ENCODE results near the gene C1RL. TPM values are rescaled to one million over a fixed set of nuclear protein-coding genes. Genes with fewer than 3 reads are reported as not detected.
A peak's percentile ranks its signal among the peaks of the same experiment; 100 is the strongest.

C1RL gene
- total RNA-seq, 1 donor from 2014 or later, result 10.5 TPM

DNA sequence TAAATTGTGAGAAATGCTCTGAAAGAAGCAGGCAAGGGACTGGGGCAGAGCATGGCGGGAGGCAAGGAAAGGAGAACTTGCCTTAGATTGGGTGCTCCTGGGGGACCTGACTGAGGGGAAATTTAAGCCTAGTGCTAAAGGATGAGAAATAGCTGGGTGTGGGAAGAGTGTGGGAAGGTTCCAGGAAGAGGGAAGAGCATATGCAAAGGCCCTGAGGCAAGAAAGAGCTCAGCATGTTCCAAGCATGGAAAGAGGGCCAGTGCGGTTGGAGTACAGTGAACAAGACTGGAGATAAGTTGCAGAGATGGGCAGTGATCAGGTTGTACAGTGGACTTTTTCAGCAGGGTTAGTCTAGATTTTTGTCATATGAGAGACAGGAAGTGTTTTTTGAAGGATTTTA, 30.2 kb upstream of the C1RL start:
- no peak for DNase-seq (ENCODE audit: low spot score)
- intact Hi-C loops (cut with DNase I), result no loop called here

DNA sequence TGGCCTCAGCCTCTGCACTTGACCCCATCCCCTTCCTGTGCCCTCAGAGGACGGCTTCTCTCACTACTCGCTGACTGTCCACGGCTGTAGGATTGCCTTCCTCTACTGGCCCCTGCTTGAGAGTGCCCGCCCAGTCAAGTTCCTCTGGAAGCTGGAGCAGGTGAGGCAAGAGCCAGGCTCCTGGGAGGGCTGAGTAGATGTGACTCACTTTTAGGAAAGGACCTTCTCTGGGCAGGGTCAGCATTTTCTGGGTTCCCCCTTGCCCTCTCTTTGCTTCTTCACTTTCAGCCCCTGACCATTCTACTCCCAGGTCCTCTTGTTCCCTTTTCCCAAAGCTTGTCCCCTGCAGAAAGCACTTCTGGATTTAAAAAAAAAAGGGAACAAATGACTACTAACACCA, 28.9 kb upstream of the C1RL start:
- intact Hi-C loops (cut with DNase I), result no loop called here
- DNase-seq (ENCODE audit: low spot score), result no peak

DNA sequence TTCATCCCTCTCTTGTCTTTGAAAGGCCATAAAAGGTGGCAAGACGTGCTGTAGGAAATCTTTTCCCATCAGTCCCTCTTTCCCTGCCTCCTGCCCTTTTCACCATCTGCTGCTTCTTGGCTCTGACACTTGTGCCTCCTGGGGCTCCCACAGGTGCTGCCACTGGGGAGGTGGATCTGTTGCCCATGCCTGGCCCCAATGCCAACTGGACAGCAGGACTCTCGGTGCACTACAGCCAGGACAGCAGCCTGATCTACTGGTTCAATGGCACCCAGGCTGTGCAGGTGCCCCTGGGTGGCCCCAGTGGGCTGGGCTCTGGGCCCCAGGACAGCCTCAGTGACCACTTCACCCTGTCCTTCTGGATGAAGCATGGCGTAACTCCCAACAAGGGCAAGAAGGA, 27.7 kb upstream of the C1RL start:
- intact Hi-C loops (cut with DNase I), result no loop called here
- no peak for DNase-seq (ENCODE audit: low spot score)

DNA sequence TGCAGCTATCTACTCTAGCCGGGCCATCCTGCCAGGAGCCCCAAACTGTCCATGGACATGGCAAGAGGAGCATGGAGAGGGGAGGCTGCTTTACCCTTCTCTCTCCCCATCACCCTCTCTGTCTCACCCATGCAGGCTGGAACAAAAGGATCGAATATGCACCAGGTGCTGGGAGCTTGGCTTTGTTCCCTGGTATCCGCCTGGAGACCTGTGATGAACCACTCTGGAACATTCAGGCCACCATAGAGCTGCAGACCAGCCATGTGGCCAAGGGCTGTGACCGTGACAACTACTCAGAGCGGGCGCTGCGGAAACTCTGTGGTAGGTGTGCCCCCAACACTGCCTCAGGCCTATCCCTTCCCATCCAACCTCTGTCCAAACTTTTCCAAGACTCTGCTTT, 27.1 kb upstream of the C1RL start:
- intact Hi-C loops (cut with DNase I), result no loop called here
- DNase-seq (ENCODE audit: low spot score), result no peak

DNA sequence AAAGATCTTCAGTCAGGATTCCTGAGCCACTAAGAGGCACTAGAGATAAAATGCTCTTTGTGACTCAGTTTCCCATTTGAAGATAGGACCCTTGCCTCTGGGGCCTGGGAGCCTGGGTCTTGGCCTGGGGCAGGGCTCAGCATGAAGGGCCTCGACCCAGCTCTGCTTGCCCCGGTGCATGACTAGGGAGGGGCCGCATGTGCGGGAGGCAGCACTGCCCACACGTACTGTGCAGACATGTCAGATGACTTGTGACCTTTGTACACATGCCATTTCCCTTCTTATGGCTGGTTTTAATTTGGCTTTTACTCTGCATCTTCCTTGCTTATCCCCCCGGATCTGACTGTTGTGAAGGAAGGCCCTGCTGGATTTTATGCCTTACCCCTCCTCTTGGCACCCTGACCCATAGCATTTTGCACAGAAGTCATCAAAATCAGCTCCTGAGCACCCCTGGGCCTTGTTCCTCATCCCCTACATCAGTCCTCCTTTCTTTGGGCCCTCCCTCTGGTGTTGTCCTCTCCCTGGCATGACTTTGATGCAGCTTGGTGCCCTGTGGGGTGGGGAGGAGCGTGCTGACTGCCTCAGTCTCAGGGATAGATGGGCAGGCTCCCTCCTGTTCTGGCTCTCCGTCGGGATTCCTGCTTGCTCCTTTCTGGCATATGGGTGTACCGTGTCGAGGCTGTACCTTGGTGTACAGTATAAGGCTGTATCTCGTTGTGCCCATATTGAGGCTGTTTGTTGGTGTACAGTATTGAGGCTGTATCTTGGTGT, 25.6 kb upstream of the C1RL start:
- intact Hi-C loops (cut with DNase I), result no loop called here
- no peak for DNase-seq (ENCODE audit: low spot score)

DNA sequence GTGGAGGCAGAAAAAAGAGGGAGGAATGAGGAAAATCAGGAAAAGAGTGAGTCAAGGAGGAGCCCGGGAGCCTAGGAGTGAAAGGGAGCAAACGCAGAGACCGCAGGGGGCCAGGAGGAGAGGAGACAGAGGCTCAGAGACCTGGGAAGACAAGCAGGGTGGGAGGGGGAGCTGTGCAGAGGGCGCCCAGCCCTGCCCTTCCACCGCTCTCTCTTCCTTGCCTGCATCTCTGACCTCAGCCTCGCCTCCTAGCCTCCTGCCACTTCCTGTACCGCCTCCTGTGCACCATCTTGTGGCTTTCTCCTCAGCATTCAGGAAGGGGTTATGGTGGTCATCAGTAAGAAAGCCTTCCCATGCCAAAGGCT, 22.5 kb upstream of the C1RL start:
- intact Hi-C loops (cut with DNase I), result no loop called here
- no peak for DNase-seq (ENCODE audit: low spot score)

DNA sequence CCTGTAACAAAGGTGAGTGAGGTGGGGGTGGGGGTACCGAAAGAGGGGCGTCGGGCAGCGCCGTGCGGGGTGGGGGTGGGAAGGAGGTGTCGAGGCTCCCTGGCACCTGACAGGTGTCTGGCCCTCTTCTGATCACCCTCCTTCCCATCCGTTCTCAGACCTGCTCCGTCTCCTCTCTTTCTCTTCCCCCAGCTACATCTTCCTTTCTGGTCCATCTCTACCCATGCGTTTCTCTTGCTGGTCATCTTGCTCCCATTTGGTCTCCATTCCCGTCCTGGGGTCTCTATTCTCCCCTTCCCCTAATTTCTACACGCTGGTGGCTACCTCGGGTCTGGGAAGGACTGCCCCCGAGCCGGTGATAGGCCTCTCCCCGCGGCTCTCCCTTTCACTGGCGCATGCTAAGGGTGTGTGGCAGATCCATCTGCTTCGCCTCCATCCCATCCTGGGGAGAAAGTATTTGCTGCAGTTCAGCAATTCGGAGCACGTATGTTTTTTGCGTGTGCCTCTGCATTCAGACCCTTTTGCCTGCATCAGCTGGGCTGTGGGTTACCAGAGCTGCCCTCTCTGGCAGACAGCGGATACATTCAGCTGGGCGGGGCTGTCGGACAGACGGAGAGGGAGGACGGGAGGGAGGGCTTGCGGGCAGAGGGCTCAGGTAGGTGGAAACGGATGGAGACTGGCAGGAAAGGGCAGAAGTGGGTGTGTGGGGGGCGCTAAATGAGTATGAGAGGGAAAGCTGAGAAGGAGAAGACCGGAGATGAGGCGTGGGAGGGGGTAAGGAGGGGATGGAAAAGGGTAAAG, 21.9 kb upstream of the C1RL start:
- no peak for DNase-seq (ENCODE audit: low spot score)
- intact Hi-C loops (cut with DNase I), result no loop called here

DNA sequence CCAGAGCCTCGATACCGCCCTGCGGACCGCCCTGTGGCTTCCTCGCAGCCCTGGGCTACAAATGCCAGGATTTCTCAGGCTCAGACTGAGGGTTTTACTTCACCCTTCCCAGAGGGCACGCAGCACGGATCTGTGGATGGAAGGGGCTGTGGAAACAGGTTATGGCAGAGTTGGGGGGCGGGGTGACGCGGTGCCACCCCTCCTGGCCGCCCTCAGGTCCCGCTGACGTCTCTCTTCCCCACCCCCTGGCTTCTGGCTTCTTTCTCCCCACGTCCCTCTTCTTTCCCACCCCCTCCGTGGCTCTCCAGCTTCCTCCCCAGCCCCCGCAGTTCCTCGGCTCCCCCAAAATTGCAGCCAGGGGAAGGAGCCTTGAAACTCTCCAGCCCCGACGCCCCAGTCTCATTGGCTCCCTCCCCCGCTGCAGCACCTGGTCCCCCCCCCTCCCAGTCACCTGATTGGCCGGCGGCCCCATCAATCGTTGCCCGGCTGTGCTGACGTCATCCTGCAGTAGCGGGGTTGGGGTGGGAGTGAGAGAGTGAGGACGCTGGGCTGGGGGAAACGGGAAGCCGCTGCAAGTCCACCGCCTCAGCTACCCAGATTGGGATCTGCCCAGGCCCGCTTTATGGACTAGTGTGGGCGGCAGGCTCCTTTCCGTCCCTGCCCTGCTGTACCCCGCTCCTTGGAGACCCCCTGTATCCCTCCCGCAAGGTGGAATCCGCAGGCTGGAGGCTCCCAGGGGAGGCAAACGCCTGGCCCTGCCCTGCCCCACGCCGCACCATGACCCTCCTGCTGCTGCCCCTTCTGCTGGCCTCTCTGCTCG, 21.1 kb upstream of the C1RL start, which contains the start of gene CLSTN3:
CLSTN3 (plus strand) TSS at position 500 of the 820 bp plus-strand sequence; CDS start at position 778, 278 bp downstream.
- intact Hi-C loops (cut with DNase I), result no loop called here
- DNase-seq (ENCODE audit: low spot score), result peak; percentile 80

DNA sequence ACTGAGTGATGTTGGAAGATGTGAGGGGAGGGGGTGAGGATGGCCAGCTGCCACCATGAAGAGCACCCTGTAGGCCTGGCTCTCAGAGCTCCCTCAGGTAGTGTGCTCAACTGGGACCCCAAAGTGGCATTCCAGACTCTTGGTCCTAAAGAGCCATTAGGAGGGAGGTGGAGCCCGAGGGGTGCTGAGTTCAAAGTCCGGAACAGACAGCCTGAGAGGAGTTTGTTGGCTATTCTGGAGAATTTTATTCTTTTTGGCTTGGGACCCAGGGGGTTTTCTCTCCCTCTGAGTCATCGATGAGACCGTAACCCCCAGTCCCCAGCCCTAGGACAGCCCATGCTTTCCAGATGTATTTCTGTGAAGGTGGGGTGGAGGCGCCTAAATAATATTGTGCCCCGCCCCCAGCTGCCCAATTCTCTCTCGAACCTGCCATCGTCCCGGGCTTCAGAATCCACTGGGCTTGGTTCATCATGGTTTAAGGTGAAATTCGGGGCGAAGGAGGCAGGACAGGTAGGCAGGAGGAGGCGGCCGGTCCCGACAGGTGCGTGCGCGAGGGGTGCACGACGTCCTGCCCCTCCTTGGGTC, 20.4 kb upstream of the C1RL start:
- intact Hi-C loops (cut with DNase I), result no loop called here
- no peak for DNase-seq (ENCODE audit: low spot score)

DNA sequence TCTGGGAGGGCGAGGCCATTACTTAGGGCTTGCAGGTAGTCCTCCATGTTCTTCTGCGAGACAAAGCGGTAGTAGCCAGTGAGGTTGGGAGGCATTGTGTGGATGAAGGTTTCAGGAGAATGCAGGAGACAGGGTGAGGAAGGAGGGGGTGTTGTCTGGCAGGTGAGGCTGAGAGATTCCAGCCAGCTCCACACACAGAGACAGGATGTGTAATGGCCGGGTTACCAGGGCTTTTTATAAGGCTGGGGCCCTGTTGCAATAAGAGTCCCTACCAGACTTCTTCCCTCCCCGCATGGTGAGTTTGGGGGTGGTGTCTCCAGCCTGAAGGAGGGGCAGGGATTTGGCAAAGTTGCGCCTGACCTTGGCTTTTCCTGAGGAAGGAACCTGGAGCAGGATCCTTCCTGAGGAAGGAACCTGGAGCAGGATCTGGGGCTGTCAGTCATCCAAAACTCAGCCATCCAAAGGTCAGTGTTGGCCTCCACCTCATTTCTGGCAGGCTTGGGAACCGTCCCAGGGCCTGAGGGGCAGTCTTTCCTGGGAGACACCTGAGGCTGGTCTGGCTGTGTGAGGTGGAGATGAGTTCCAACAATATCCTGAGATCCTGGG, 19.8 kb upstream of the C1RL start, which contains the start of gene RBP5:
RBP5 (minus strand) TSS at position 209 of the 606 bp plus-strand sequence; CDS start at position 95, 114 bp downstream.
- DNase-seq (ENCODE audit: low spot score), result no peak
- intact Hi-C loops (cut with DNase I), result no loop called here

DNA sequence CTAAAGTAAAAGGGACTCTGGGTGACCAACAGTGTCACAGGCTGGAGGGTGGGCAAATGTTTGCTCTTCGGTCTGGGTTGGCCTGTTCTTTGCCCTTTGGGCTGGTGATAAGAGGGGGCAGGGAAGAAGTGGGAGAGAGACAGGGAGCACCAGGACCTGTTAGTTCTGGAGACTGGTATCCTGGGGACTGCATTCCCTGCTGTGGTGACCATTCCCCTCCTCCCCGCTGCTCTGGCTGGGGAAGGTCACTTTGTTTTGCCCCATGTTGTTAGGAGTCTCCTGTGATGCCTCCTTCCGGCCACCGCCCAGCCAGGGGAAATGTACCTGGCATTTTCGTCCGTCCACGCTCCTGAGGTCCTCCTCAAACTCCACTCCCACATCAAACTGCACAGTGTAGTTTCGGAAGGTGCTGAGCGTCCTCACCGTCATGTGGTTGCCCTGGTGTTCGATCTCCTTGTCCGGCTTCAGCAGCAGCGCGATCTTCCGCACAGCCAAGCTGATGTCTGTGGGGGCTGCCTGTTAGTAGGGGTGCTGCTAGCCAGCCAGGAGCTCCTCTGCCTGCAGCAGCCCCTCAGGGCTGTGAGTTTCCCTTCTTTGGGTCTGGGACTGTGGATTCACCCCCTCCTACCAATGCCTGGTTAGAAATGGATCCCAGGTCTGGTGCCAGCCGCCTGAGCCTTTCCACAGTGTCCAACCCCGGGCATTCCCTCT, 19.1 kb upstream of the C1RL start:
- intact Hi-C loops (cut with DNase I), result no loop called here
- no peak for DNase-seq (ENCODE audit: low spot score)

DNA sequence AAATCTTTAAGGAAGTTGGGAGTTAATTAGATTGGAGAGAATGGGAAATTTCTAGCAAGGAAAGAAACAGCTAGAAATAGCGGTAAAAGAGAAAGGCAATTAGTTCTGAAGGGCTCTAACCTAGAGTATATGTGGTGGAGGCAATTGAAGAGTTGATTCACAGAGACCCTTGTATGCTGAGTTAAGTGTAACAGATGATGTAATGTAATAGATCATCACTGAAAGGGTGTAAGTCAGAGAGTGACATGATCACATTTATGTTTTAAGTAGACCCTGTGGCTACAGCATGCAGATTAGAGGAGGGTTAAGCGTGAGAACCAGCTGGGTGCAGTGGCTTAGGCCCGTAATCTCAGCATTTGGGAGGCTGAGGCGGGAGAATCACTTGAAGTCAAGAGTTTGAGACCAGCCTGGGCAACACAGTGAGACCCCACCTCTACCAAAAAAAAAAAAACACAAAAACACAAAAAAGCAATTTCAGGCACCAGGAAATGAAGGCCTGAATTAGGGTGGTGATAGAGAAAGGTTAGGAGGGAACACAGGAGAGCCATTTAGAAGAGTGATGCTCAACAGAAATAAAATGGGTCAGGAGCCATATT, 16.7 kb upstream of the C1RL start:
- intact Hi-C loops (cut with DNase I), result no loop called here
- DNase-seq (ENCODE audit: low spot score), result no peak

DNA sequence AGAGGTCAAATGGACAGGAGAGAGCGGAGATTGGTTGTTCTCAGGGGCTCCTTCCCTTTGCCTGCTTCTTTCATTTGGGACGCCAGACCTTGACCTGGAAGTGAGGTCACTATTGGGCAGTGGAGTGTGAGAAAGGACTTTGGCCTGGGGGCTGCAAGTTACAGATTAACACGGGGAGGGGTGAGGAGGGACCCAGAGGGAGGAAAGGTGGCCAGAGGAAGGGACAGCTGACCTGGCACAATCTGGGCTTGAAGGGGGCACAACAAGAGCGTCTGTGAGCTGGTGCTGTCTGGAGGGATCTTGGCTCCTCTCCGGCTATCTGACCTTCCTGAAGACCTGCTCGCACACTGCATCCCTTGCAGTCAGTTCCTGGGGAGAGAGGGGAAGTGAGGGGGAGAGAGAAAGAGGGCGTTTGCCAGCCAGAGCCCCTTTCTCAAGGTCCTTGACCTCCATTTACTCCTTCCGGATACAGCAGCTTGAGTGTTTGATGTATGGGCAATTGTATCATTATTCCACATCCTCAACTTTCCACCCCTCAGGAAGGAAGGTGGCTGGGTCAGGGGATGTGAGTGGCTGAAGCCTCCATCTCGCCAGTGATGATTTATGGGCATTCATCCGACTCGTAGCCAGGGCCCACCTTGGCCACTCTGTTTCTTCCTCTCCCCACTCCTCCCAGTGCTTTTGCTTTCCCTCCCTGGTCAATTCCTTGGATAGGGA, 14.9 kb upstream of the C1RL start:
- intact Hi-C loops (cut with DNase I), result no loop called here
- no peak for DNase-seq (ENCODE audit: low spot score)

DNA sequence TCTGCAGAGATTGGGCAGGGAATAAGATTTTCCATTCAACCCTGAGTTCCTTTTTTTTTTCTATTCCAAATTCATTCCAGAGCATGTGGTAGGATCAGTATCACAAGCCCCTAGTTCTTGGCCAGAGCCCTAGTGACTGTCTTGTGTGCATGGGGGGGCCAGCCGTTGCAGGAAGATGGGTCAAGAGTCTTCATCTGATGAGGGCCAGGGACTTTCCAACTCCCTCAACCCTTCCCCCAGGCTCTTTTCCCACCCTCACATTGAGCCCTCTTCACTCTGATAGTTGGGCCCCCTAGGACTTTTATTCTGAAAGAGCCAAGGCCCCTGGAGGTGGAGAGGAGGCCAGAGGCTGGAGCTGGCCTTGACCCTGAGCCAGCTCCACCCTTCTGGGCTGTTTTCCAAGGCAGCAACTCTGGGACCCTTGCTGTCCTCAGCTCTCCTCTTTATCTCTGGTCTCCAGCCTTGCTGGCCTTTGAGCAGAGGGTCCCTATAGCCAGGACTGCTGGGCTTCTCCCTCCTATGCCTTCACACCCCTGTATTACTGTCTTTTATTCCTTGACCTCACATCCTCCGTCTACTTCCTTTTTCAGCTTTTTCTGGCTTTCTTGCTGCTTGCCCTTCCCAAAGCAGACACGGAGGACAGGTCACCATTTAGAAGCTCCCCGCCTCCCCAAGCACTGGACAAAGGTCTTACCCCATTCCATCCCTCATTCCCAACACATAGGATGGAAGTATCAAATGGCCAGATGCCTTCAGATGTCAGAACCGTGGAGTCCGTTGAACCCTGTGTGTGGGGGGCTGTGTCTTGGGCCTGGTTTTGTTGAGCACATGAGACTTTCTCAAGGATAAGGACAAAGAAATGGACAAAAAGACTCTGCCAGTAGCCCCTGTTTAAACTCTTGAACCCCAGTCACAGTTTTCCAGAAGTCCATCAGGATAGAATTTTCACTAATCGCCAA, 14.1 kb upstream of the C1RL start:
- no peak for DNase-seq (ENCODE audit: low spot score)
- intact Hi-C loops (cut with DNase I), result no loop called here

DNA sequence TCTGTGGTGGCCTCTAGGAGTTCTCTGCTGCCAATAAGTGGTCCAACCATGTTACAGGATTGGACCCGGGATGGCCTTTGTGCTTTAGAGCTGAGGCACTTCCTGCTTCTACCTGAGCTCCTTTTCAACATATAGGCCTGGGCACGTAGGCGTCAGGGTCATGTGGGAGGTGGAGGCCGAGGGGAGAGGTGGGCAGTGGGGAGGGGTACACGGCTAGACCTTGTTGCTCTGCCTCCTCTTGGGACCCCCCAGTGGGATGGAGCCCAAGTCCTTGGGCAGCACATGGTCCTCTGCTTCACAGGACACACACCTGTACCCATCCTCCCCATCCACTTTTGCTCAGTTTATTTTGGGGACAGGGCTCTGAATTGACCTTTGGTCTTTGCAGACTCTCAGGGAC, 12.3 kb upstream of the C1RL start:
- intact Hi-C loops (cut with DNase I), result no loop called here
- no peak for DNase-seq (ENCODE audit: low spot score)

DNA sequence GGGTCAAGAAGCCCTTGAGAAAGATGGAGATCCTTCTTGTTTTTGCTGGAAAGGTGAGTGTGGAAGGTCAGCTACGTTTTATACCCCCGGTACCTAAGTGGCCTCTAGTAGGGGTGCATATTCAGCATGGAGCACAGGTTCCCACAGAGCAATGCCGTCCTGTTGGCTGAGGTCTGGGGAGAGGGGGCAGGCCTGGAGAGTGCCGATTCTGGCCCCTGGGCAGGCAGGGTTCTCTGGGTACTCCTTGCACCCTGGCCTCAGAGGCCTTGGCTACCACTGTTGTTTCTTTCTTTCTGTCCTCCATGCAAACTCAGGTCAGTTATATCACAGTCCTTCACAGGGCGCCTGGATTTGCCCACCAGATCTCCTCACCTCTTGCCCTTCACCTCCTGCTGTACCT, 11.2 kb upstream of the C1RL start:
- DNase-seq (ENCODE audit: low spot score), result no peak

DNA sequence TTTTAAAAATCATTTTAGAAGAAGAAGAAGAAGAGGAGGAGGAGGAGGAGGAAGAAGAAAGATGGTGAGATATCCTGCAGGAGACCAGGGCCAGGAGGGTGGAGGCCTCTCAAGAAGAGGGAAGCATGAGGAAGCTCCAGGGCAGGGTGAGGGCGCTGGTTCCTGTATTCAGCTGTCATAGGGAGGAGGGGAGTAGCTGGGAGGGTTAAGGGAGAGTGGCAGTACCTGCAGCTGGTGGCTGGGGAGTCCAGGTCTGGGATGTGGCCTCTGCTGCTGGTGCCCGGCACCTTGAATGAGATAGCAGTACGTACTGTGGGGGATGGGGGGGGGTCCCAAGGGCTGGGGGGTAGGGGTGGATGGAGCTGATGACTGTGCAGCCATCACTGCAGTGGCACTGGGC, 9.9 kb upstream of the C1RL start:
- no peak for DNase-seq (ENCODE audit: low spot score)
- intact Hi-C loops (cut with DNase I), result no loop called here

More for the DNA sequence above, 11.2 kb upstream of the C1RL start:
- intact Hi-C loops (cut with DNase I), result no loop called here

Data from cardiac septum (tissue), 1 donor.